ENCODE results near the gene SETBP1.

DNA sequence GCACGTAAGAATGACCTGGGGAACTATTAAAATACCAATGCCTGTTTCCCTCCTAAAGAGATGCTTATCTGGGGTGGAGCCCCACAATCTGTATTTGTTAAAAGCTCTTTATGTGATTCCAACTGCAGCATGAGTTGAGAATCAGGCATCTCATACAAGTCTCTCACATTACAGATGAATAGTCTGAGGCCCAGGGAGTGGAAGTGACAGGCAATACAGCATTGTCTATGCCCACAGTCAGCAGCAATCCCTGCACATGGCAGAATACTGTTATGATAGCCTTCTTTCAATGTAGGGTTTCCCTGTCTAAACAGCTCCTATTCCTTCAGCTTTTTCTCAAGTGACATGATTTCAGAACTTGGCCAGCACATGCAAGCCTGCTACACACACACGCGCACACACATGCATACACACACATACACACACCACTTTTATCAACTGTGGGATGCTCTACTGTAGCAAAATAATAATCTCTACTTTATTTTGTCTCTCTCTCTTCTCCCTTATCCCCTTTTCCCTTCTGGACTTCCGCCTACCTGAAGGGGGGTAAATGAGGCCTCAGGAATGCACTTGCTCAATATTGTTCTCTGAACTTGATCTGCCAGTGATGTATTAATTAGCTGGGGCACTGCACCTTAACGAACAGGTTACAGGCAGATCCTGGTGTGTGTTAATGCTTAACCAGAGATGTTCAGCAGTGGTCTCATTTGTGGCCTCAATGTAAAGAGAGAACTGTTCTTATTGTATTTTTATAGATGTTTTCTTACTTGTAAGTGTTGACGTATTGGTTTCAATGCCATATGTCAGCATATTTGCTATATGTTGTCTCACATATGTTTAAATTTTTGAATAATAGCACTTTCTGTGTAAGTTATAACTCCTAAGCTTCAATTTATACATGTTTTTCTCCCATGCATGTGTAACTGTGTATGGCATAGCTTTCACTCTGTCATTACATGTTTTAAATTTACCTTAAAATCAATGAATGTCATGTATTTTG lies 116.0 kb downstream of the SETBP1 start:
- TF ChIP-seq, protein P1, sequence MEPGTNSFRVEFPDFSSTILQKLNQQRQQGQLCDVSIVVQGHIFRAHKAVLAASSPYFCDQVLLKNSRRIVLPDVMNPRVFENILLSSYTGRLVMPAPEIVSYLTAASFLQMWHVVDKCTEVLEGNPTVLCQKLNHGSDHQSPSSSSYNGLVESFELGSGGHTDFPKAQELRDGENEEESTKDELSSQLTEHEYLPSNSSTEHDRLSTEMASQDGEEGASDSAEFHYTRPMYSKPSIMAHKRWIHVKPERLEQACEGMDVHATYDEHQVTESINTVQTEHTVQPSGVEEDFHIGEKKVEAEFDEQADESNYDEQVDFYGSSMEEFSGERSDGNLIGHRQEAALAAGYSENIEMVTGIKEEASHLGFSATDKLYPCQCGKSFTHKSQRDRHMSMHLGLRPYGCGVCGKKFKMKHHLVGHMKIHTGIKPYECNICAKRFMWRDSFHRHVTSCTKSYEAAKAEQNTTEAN (CRISPR knock-in tag; IDR thresholded peaks at IDR 0.05): no peak
- TF ChIP-seq ETV6 (CRISPR knock-in tag; IDR thresholded peaks at IDR 0.05): no peak
- TF ChIP-seq, protein P2, sequence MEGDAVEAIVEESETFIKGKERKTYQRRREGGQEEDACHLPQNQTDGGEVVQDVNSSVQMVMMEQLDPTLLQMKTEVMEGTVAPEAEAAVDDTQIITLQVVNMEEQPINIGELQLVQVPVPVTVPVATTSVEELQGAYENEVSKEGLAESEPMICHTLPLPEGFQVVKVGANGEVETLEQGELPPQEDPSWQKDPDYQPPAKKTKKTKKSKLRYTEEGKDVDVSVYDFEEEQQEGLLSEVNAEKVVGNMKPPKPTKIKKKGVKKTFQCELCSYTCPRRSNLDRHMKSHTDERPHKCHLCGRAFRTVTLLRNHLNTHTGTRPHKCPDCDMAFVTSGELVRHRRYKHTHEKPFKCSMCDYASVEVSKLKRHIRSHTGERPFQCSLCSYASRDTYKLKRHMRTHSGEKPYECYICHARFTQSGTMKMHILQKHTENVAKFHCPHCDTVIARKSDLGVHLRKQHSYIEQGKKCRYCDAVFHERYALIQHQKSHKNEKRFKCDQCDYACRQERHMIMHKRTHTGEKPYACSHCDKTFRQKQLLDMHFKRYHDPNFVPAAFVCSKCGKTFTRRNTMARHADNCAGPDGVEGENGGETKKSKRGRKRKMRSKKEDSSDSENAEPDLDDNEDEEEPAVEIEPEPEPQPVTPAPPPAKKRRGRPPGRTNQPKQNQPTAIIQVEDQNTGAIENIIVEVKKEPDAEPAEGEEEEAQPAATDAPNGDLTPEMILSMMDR (IDR thresholded peaks at IDR 0.05): no peak
